B cell (primary cell): ENCODE measurements around the gene RPSA. TPM values are rescaled to one million over a fixed set of nuclear protein-coding genes. Genes with fewer than 3 reads are reported as not detected.

ENCODE experiments used
- ATAC-seq: fragments of 200-7000 bp; cut with Tn5 transposase; one replicate; pipeline ENCODE4 v1.10.0; 2021; ENCODE audit warnings: low read depth, mild to moderate bottlenecking, moderate number of reproducible peaks, moderate library complexity
- CTCF ChIA-PET: fragments of 350-600 bp; sonication (Branson Sonifier 250); formaldehyde crosslinking; loops from one replicate; lab custom pipeline; 2021; ENCODE audit warnings: antibody characterized with exemption, inconsistent platforms; lab: Charles Lee
- POLR2A ChIA-PET: fragments of 350-600 bp; sonication (Branson Sonifier 250); formaldehyde crosslinking; loops from one replicate; lab custom pipeline; 2021; ENCODE audit warnings: antibody characterized with exemption; lab: Charles Lee
- DNase-seq: peaks from one replicate; pipeline ENCODE4 v3.0.0; 2013
- H2AFZ ChIP-seq: 2 replicates; pipeline ENCODE4 v1.6.1; 2012; ENCODE audit warnings: mild to moderate bottlenecking, low read depth, low read length; ENCODE audit not compliant: insufficient read depth, poor library complexity, severe bottlenecking
- H3K27ac ChIP-seq, 2 donors: 1 replicate in 1 of 2; 2 replicates in 1 of 2; pipeline ENCODE4 v1.5.1; 2012 to 2013; ENCODE audit warnings: low read length in 2 of 2, mild to moderate bottlenecking in 2 of 2, moderate library complexity in 1 of 2
- H3K27me3 ChIP-seq, 4 experiments: fragments of 200-600 bp in 1 of 4; sonication (generic) in 1 of 4; replicated peaks in 1 of 4; 1 replicate in 2 of 4; 2 replicates in 2 of 4; pipeline versions ENCODE4 v1.6.1 to v1.7.0; 2013 to 2016; ENCODE audit warnings: low read length in 3 of 4, mild to moderate bottlenecking in 2 of 4, mixed read lengths in 1 of 4, moderate library complexity in 1 of 4; ENCODE audit not compliant: insufficient read depth in 4 of 4, control insufficient read depth in 3 of 4; ENCODE audit errors: control extremely low read depth in 1 of 4
- H3K36me3 ChIP-seq, 2 experiments: replicated peaks in 1 of 2; 1 replicate in 1 of 2; 2 replicates in 1 of 2; pipeline versions ENCODE4 v1.6.1 to v1.7.1; 2013; ENCODE audit warnings: low read length in 1 of 2; ENCODE audit not compliant: insufficient read depth in 2 of 2, control insufficient read depth in 1 of 2; ENCODE audit errors: control extremely low read depth in 1 of 2, extremely low read depth in 1 of 2
- H3K4me1 ChIP-seq, 2 donors: fragments of 200-600 bp in 1 of 2; sonication (generic) in 1 of 2; 1 replicate in 1 of 2; 2 replicates in 1 of 2; pipeline versions ENCODE4 v1.5.1 to v1.6.1; 2013 to 2017; ENCODE audit warnings: low read length in 2 of 2; ENCODE audit not compliant: control insufficient read depth in 2 of 2, insufficient read depth in 2 of 2
- H3K4me2 ChIP-seq: replicated peaks from 2 replicates; pipeline ENCODE3; 2012; ENCODE audit warnings: mild to moderate bottlenecking, low read depth, low read length; ENCODE audit not compliant: poor library complexity, severe bottlenecking
- H3K4me3 ChIP-seq, 5 experiments: fragments of 200-600 bp in 1 of 5; sonication (generic) in 1 of 5; 1 replicate in 3 of 5; 2 replicates in 2 of 5; pipeline versions ENCODE4 v1.5.1 to v1.7.0; 2011 to 2016; ENCODE audit warnings: low read length in 4 of 5, mild to moderate bottlenecking in 4 of 5, low read depth in 2 of 5, control low read depth in 1 of 5, moderate library complexity in 1 of 5; ENCODE audit not compliant: insufficient read depth in 1 of 5; ENCODE audit errors: control extremely low read depth in 1 of 5, extremely low read depth in 1 of 5
- H3K79me2 ChIP-seq: fragments of 200-600 bp; sonication (generic); one replicate; pipeline ENCODE4 v1.6.0; 2016; ENCODE audit warnings: low read length; ENCODE audit not compliant: control insufficient read depth, insufficient read depth
- H3K9ac ChIP-seq: fragments of 200-600 bp; sonication (generic); 2 replicates; pipeline ENCODE4 v1.6.1; 2017; ENCODE audit warnings: mild to moderate bottlenecking, low read length, moderate library complexity
- H3K9me3 ChIP-seq, 3 donors: one replicate each; pipeline versions ENCODE4 v1.6.1 to v1.7.1; 2013; ENCODE audit warnings: low read length in 2 of 3; ENCODE audit not compliant: control insufficient read depth in 2 of 3, insufficient read depth in 1 of 3; ENCODE audit errors: control extremely low read depth in 1 of 3
- H4K20me1 ChIP-seq: 2 replicates; pipeline ENCODE4 v1.6.0; 2012; ENCODE audit warnings: mild to moderate bottlenecking, low read length; ENCODE audit not compliant: insufficient read depth, control insufficient read depth, poor library complexity, severe bottlenecking
- H3K27ac Mint-ChIP-seq: one replicate; pipeline ENCODE4 v1.8.0; 2021; ENCODE audit warnings: mixed read lengths
- H3K27me3 Mint-ChIP-seq: one replicate; pipeline ENCODE4 v1.8.0; 2021; ENCODE audit warnings: mixed read lengths
- H3K4me1 Mint-ChIP-seq: one replicate; pipeline ENCODE4 v1.8.0; 2021; ENCODE audit warnings: mixed read lengths
- H3K4me3 Mint-ChIP-seq: one replicate; pipeline ENCODE4 v1.8.0; 2021; ENCODE audit warnings: mixed read lengths
- H3K9me3 Mint-ChIP-seq: one replicate; pipeline ENCODE4 v1.8.0; 2022; ENCODE audit warnings: mixed read lengths; ENCODE audit not compliant: insufficient read depth
- CTCF ChIP-seq: fragments of 200-600 bp; IDR thresholded peaks from one replicate; pipeline ENCODE4 v1.8.0; 2022; ENCODE audit warnings: antibody characterized with exemption, mild to moderate bottlenecking
- EZH2 ChIP-seq: IDR thresholded peaks from 2 replicates; pipeline ENCODE4 v1.6.1; 2012; ENCODE audit warnings: borderline replicate concordance, low read depth, mild to moderate bottlenecking, moderate library complexity, low read length; ENCODE audit not compliant: insufficient read depth, poor library complexity, severe bottlenecking
- WGBS: methylation state at CpG from one replicate; pipeline ENCODE4 v1.1.5; 2013; ENCODE audit warnings: missing lambda C conversion rate; ENCODE audit not compliant: insufficient coverage; 5-methylcytosine and 5-hydroxymethylcytosine counted together
- intact Hi-C: fragments of 100-400 bp; cut with micrococcal nuclease; formaldehyde crosslinking; loops from one replicate; pipeline ENCODE4 v1.10.0; 2022
- polyA plus RNA-seq: library from polyadenylated mRNA; depleted of rRNA; stranded (reverse); fragments of >200 nt; gene quantifications from 2 replicates; pipeline ENCODE4 v1.2.3, GENCODE V29; 2012
- total RNA-seq, 2 donors: library from RNA; stranded (reverse); fragments of 120-200 nt in 1 of 2; gene quantifications; 1 replicate in 1 of 2; 2 replicates in 1 of 2; pipeline versions ENCODE4 v1.2.3 to v1.2.4, GENCODE V29; 2013 to 2022

The RPSA gene
- total and polyA plus RNA-seq, 2 donors (not counting 1 experiment from before 2014, with no cell fraction given): 1,460 to 2,522 TPM

GRCh38 chr3:39372833-39373232 lies 33.7 kb upstream of the RPSA start:
- H3K27ac Mint-ChIP-seq: no peak overlapping the region
- ATAC-seq (no peak), DNase-seq (no peak)
- Histone ChIP-seq H3K36me3 (no peaks in the 10 kb centered on the region), H2AFZ (no peak overlapping the region), H3K4me2 (no peak overlapping the region), H3K9ac (no peak overlapping the region), H3K4me1 (no peaks in the 10 kb centered on the region), H3K79me2 (no peaks in the 10 kb centered on the region), H3K27me3 (peaks cover 0 to 2% (median 0%) of the 10 kb centered on the region in 4 experiments), H3K27ac (no peak overlapping the region), H3K4me3 (no peak overlapping the region), H3K9me3 (no peaks in the 10 kb centered on the region), H4K20me1 (no peaks in the 10 kb centered on the region)
- H3K27me3 Mint-ChIP-seq: no peaks in the 10 kb centered on the region
- POLR2A ChIA-PET: no interaction called here
- no peak overlapping the region for H3K4me3 Mint-ChIP-seq
- intact Hi-C loops: no loop called here
- peaks cover 2% of the 10 kb centered on the region for H3K4me1 Mint-ChIP-seq
- CTCF ChIA-PET: interaction anchor here (1.0 to 1.1 kb wide), 2 partner anchors 14 to 851 kb away, joined by 3 to 4 read pairs; no protein-coding TSS in a partner anchor
- TF ChIP-seq EZH2 (no peak), CTCF (no peak)
- no peaks in the 10 kb centered on the region for H3K9me3 Mint-ChIP-seq

- ATAC-seq (no peak), DNase-seq (no peak)
- no peaks in the 10 kb centered on the region for H3K9me3 Mint-ChIP-seq
- Histone ChIP-seq H3K4me1 (no peaks in the 10 kb centered on the region), H3K79me2 (no peaks in the 10 kb centered on the region), H3K9me3 (no peaks in the 10 kb centered on the region), H3K27me3 (peaks cover 0 to 2% (median 0%) of the 10 kb centered on the region in 4 experiments), H2AFZ (no peak overlapping the region), H3K4me2 (no peak overlapping the region), H3K27ac (no peak overlapping the region), H3K9ac (no peak overlapping the region), H4K20me1 (no peaks in the 10 kb centered on the region), H3K4me3 (no peak overlapping the region), H3K36me3 (no peaks in the 10 kb centered on the region)
- no peak overlapping the region for H3K4me3 Mint-ChIP-seq
- CTCF ChIA-PET: interaction anchor here (1.1 to 2.6 kb wide), 9 partner anchors 9 to 856 kb away, joined by 3 to 17 read pairs (median 4); no protein-coding TSS in a partner anchor
- H3K27me3 Mint-ChIP-seq: no peaks in the 10 kb centered on the region
- POLR2A ChIA-PET: no interaction called here
- H3K4me1 Mint-ChIP-seq: peaks cover 5% of the 10 kb centered on the region
- intact Hi-C loops: no loop called here
- no peak for TF ChIP-seq EZH2
- WGBS: 100% methylated on average over 1 of the region's 5 CpGs
- H3K27ac Mint-ChIP-seq: no peak overlapping the region
Observed at GRCh38 chr3:39376959-39377634, 29.4 kb upstream of the RPSA start.
